Uterus (tissue), 2 donors: ENCODE measurements around the gene PGAM5.

Experiments used
- POLR2A ChIP-seq, 2 donors: fragments of 450-650 bp; IDR thresholded peaks; one replicate each; pipeline ENCODE4 v1.6.1; 2016; ENCODE audit warnings: antibody characterized with exemption in 2 of 2, mild to moderate bottlenecking in 1 of 2, moderate library complexity in 1 of 2
- TF ChIP-seq, protein P1 (sequence below), 4 experiments: fragments of 200-600 bp in 2 of 4; fragments of 450-650 bp in 2 of 4; sonication (generic) in 2 of 4; IDR thresholded peaks; one replicate each; pipeline ENCODE4 v1.5.1; 2016 to 2019; ENCODE audit warnings: antibody characterized with exemption in 4 of 4, mild to moderate bottlenecking in 2 of 4, moderate library complexity in 1 of 4

DNA sequence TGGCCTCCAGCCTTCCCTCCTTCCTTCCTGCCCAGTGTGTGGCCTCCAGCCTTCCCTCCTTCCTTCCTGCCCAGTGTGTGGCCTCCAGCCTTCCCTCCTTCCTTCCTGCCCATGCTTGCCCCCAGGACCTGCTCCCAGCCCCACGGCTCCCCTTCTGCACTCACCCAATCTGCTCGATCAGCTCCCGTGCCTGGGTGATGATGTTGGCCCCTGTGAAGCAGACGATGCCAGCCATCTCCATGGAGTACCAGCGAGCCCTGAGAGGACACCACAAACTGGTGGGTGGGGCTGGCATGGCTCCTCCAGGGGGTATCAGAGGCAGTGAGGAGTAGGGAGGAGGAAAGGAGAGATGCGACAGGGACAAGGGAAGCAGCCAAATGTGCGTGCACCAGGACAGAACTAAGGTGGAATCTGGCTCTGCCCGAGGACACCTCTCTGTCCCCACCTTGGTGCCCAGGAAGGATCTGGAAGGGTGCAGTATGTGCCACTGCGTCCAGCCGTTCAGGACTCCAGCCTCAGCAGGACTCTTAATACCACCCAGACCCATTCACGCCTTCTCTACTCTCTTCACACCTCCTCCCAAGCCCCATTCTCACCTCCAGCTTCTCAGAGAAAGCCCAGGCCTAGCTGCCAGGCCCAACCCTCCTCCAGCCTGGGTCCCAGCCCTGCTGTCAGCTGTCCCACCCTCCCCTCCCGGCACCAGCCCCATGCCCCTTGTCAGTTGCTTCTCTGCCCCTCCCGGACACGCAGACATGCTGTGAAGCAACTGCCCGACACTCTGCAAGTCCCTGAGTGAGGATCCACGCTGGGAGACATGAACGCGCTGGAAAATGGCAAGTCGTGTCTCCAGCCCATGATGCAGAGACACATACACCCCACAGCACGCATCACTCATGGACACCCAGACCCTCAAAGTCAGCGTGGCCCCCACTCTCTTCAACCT, 46.2 kb upstream of the PGAM5 start:
- TF ChIP-seq, protein P1, sequence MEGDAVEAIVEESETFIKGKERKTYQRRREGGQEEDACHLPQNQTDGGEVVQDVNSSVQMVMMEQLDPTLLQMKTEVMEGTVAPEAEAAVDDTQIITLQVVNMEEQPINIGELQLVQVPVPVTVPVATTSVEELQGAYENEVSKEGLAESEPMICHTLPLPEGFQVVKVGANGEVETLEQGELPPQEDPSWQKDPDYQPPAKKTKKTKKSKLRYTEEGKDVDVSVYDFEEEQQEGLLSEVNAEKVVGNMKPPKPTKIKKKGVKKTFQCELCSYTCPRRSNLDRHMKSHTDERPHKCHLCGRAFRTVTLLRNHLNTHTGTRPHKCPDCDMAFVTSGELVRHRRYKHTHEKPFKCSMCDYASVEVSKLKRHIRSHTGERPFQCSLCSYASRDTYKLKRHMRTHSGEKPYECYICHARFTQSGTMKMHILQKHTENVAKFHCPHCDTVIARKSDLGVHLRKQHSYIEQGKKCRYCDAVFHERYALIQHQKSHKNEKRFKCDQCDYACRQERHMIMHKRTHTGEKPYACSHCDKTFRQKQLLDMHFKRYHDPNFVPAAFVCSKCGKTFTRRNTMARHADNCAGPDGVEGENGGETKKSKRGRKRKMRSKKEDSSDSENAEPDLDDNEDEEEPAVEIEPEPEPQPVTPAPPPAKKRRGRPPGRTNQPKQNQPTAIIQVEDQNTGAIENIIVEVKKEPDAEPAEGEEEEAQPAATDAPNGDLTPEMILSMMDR (IDR thresholded peaks at IDR 0.05) = no peak
- TF ChIP-seq POLR2A (IDR thresholded peaks at IDR 0.05) = no peak
